Left lung (tissue), 10 donors: ENCODE measurements around the gene POC1A. TPM values are rescaled to one million over a fixed set of nuclear protein-coding genes. Genes with fewer than 3 reads are reported as not detected.

Source experiments
- ATAC-seq: fragments of 200-7000 bp; cut with Tn5 transposase; one replicate; pipeline ENCODE4 v1.9.1; 2020; ENCODE audit warnings: moderate library complexity
- DNase-seq, 4 donors: peaks; one replicate each; pipeline ENCODE4 v3.0.0-alpha.2; 2013 to 2020
- H3K27ac ChIP-seq, 2 donors: fragments of 200-600 bp; sonication (generic) in 1 of 2; one replicate each; pipeline versions ENCODE4 v1.5.0 to v1.8.0; 2020 to 2021
- H3K27me3 ChIP-seq, 2 donors: fragments of 200-600 bp; sonication (generic) in 1 of 2; one replicate each; pipeline versions ENCODE4 v1.5.0 to v1.8.0; 2020 to 2021
- H3K36me3 ChIP-seq, 2 donors: fragments of 200-600 bp; sonication (generic) in 1 of 2; one replicate each; pipeline versions ENCODE4 v1.5.0 to v1.8.0; 2020 to 2021
- H3K4me1 ChIP-seq, 2 donors: fragments of 200-600 bp; one replicate each; pipeline ENCODE4 v1.8.0; 2021
- H3K4me3 ChIP-seq, 2 donors: fragments of 200-600 bp; sonication (generic) in 1 of 2; one replicate each; pipeline versions ENCODE4 v1.5.0 to v1.8.0; 2020 to 2021; ENCODE audit warnings: mild to moderate bottlenecking in 1 of 2
- H3K9me3 ChIP-seq, 2 donors: fragments of 200-600 bp; sonication (generic) in 1 of 2; one replicate each; pipeline versions ENCODE4 v1.5.0 to v1.8.0; 2020 to 2021
- CTCF ChIP-seq, 2 donors: fragments of 200-600 bp; sonication (generic) in 1 of 2; IDR thresholded peaks; one replicate each; pipeline versions ENCODE4 v1.5.0 to v1.8.0; 2021; ENCODE audit warnings: antibody characterized with exemption in 2 of 2
- intact Hi-C, 2 donors: fragments of 100-400 bp; cut with DNase I; formaldehyde crosslinking; loops; one replicate each; pipeline versions ENCODE4 v1.11.2 to v1.14.2; 2022
- polyA plus RNA-seq, 6 donors: library from polyadenylated mRNA; unstranded; fragments of 120-200 nt; gene quantifications; one replicate each; pipeline ENCODE4 v1.2.1, GENCODE V29; 2013; ENCODE audit not compliant: insufficient read length in 6 of 6
- total RNA-seq, 2 donors: library from RNA; stranded (reverse); fragmentation: NEBNext Ultra II Directional; extraction: Animal tissue kit (Norgen Biotek cat#: 25700); gene quantifications; one replicate each; pipeline ENCODE4 v1.2.1, GENCODE V29; 2021
- donor health status: DM: no; HTN: yes; CAD: no.
- donor health status: DM: no; HTN: no; CAD: no.

POC1A gene
- total and polyA plus RNA-seq, 8 donors, result 5.3 to 16.5 (median 8.3) TPM

- no peak for TF ChIP-seq CTCF (IDR thresholded peaks at IDR 0.05)
- Histone ChIP-seq H3K9me3 (no peaks in the 10 kb centered on the region), H3K27me3 (no peaks in the 10 kb centered on the region), H3K36me3 (peaks cover 0 to 4% of the 10 kb centered on the region in 2 donors), H3K27ac (no peak overlapping the region), H3K4me3 (no peak overlapping the region), H3K4me1 (peaks cover 16 to 51% of the 10 kb centered on the region in 2 donors)
- DNase-seq (no peak), ATAC-seq (no peak)
- intact Hi-C loops, result no loop called here
Observed at GRCh38 chr3:52118156-52118875, 35.9 kb downstream of the POC1A start.

- intact Hi-C loops, result no loop called here
- H3K4me1 ChIP-seq, result peaks cover 11 to 43% of the 10 kb centered on the region in 2 donors
- TF ChIP-seq CTCF (IDR thresholded peaks at IDR 0.05), result no peak
- no peaks in the 10 kb centered on the region for H3K27me3 ChIP-seq
- H3K4me3 ChIP-seq, result no peak overlapping the region
- no peak overlapping the region for H3K27ac ChIP-seq
- DNase-seq, result no peak
- ATAC-seq, result peak; percentile 49
- H3K36me3 ChIP-seq, result peaks cover 0 to 4% of the 10 kb centered on the region in 2 donors
- no peaks in the 10 kb centered on the region for H3K9me3 ChIP-seq
Observed at GRCh38 chr3:52117537-52117936, 36.7 kb downstream of the POC1A start.

GRCh38 chr3:52112056-52112455 is 42.2 kb downstream of the POC1A start:
- no peaks in the 10 kb centered on the region for H3K9me3 ChIP-seq
- intact Hi-C loops, result no loop called here
- H3K27ac ChIP-seq, result no peak overlapping the region
- H3K4me3 ChIP-seq, result no peak overlapping the region
- ATAC-seq (no peak), DNase-seq (no peak)
- TF ChIP-seq CTCF (IDR thresholded peaks at IDR 0.05), result no peak
- H3K27me3 ChIP-seq, result no peaks in the 10 kb centered on the region
- H3K4me1 ChIP-seq, result peaks cover 9 to 13% of the 10 kb centered on the region in 2 donors
- peaks cover 0 to 4% of the 10 kb centered on the region in 2 donors for H3K36me3 ChIP-seq

GRCh38 chr3:52110502-52110901 is 43.7 kb downstream of the POC1A start:
- no peak for TF ChIP-seq CTCF (IDR thresholded peaks at IDR 0.05)
- peaks cover 9 to 13% of the 10 kb centered on the region in 2 donors for H3K4me1 ChIP-seq
- ATAC-seq (no peak), DNase-seq (peak in 1 of 4 donors; percentile 4)
- H3K9me3 ChIP-seq, result no peaks in the 10 kb centered on the region
- H3K27me3 ChIP-seq, result no peaks in the 10 kb centered on the region
- no peak overlapping the region for H3K4me3 ChIP-seq
- peaks cover 0 to 4% of the 10 kb centered on the region in 2 donors for H3K36me3 ChIP-seq
- no peak overlapping the region for H3K27ac ChIP-seq
- intact Hi-C loops, result no loop called here

GRCh38 chr3:52109611-52110301 is 44.5 kb downstream of the POC1A start:
- peak; percentile 60 for ATAC-seq

More at GRCh38 chr3:52109611-52110301, 44.5 kb downstream of the POC1A start:
- no peak for TF ChIP-seq CTCF (IDR thresholded peaks at IDR 0.05)
- no peaks in the 10 kb centered on the region for H3K9me3 ChIP-seq
- intact Hi-C loops, result no loop called here
- no peaks in the 10 kb centered on the region for H3K27me3 ChIP-seq
- H3K4me1 ChIP-seq, result peaks cover 9 to 13% of the 10 kb centered on the region in 2 donors
- DNase-seq, result peak in 3 of 4 donors; percentile 29 to 80 (median 68)
- peak overlapping the region in 1 of 2 donors; percentile 30 for H3K27ac ChIP-seq
- H3K36me3 ChIP-seq, result peaks cover 0 to 4% of the 10 kb centered on the region in 2 donors
- H3K4me3 ChIP-seq, result no peak overlapping the region
